DMS153 (cell line): ENCODE data around the gene ULK2.
"Not testable (repeated sequence)": the region's sequence is repeated elsewhere in the genome, so short reads cannot be mapped to it uniquely, and the experiment has no call there.

ENCODE experiments used
- DNase-seq: peaks from one replicate; lab custom pipeline; 2025; lab: John Stamatoyannopoulos, UW

The ULK2 gene

DNA sequence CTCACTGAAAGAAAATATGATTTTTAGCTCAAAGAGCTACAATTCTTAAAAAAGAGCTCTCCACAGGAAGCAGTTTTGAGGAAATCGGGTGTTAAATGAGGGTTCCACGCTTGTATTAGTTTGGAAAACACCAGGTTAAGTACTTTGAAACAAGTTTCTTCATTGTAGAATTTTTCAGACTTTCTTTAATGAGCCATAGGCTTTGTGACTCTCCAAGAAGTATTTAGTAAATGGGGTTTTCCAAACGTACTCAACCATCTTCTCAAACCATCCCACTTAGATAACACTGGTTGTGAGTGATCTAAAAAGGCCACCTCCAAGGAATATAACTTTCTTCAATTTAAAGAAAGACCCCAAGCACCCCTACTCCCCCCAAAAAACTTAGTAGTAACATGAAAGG is 2.7 kb downstream of the ULK2 start:
- no peak for DNase-seq

- not testable (repeated sequence) for DNase-seq
Observed at GRCh38 chr17:19860647-19861177, 7.0 kb downstream of the ULK2 start.

- DNase-seq, result no peak
Observed at GRCh38 chr17:19857640-19858039, 10.1 kb downstream of the ULK2 start.

GRCh38 chr17:19833914-19834313 is 33.8 kb downstream of the ULK2 start:
- DNase-seq, result no peak

GRCh38 chr17:19830061-19830460 is 37.7 kb downstream of the ULK2 start:
- no peak for DNase-seq

GRCh38 chr17:19812407-19812806 is 55.3 kb downstream of the ULK2 start:
- no peak for DNase-seq

GRCh38 chr17:19805006-19805405 is 62.7 kb downstream of the ULK2 start:
- DNase-seq, result no peak

- no peak for DNase-seq
Observed at GRCh38 chr17:19800571-19800970, 67.2 kb downstream of the ULK2 start.

- no peak for DNase-seq
Observed at GRCh38 chr17:19799796-19800195, 67.9 kb downstream of the ULK2 start.

DNA sequence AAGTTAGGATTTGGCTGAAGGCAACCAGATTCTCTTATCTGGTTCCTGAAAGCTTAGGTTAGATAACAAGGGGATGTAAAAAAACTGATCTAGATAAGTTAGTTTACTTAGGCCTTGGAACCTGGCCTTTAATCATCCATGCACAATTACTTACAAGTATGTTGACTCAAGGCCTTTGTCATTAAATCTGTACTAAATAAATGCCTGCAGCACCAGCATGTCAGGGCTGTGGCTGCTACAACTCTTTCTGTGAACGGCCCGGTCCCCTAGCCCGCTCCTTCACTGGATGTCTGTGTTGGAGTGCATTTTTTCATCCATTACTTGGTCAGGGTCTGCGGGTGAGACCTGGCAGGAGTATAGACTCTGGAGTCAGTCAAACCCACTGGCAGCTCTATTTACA is 71.3 kb downstream of the ULK2 start:
- no peak for DNase-seq

GRCh38 chr17:19791918-19792550 is 75.7 kb downstream of the ULK2 start:
- no peak for DNase-seq

DNA sequence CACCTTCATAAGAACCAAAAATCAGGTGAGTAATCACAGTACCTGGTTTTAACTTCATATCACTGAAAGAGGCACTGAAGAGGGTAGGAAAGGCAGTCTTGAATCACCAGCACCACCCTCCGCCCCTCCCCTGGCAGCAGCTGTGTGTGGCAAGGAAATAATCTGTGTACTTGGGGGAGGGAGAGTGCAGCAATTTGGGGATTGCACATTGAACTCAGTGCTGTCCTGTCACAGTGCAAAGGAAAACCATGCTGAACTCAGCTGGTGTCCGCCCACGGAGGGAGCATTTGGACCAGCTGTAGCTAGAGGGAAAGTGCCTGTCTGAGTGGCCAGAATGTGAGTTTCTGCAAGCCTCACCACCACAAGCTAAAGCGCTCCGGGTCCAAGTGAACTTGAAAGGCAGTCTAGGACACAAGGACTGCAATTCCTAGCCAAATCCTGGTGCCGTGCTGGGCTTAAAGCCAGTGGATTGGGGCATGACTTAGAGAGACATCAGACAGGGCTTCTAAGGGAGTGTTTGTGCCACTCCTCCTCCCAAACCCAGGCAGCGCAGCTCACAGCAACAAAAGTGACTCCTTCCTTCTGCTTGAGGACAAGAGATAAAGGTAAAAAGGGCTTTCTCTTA is 79.9 kb downstream of the ULK2 start:
- no peak for DNase-seq

GRCh38 chr17:19785854-19786253 is 81.9 kb downstream of the ULK2 start:
- DNase-seq, result no peak

GRCh38 chr17:19781488-19782458 is 86.0 kb downstream of the ULK2 start:
- DNase-seq, result no peak

DNA sequence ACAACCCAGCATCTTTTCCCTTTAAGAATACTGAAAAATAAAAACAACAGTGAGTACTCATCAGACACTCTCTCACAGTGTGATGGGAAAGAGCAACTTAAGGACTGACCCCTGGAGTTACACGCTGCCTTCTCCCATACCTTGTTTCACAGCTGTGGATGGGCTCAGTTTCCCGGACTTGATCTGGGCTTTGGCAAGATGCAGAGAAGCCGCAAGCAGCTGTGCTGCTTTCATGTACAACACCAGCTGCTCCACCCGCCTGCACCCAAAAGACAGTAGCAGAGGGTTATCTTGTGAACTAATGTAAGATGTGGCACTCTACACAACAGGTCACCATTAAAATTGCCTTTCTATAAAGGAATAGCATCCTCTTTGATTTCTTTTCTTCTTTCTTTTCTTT is 86.9 kb downstream of the ULK2 start:
- no peak for DNase-seq

DNA sequence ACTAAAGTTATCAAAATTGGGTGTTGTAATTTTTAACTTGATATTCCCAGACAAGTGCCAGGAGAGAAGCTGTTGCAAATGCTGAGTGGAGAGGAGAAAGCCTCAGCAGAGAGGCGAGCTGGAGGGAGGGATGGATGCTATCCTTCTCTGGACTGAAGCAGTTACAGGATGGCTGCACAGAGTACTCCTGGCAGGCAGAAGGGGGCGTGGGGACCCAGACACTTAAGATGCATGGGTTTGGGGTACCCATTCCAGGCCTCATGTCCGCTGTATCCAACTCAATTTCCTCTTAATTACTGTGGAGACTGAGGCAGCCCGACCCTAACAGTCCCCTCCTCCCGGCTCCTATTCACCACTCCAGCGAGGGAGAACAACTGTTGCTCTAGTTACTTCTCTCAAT is 94.2 kb downstream of the ULK2 start:
- no peak for DNase-seq

- no peak for DNase-seq
Observed at GRCh38 chr17:19771971-19772630, 95.6 kb downstream of the ULK2 start.

- no peak for DNase-seq
Observed at GRCh38 chr17:19770985-19771735, 96.6 kb downstream of the ULK2 start.

DNA sequence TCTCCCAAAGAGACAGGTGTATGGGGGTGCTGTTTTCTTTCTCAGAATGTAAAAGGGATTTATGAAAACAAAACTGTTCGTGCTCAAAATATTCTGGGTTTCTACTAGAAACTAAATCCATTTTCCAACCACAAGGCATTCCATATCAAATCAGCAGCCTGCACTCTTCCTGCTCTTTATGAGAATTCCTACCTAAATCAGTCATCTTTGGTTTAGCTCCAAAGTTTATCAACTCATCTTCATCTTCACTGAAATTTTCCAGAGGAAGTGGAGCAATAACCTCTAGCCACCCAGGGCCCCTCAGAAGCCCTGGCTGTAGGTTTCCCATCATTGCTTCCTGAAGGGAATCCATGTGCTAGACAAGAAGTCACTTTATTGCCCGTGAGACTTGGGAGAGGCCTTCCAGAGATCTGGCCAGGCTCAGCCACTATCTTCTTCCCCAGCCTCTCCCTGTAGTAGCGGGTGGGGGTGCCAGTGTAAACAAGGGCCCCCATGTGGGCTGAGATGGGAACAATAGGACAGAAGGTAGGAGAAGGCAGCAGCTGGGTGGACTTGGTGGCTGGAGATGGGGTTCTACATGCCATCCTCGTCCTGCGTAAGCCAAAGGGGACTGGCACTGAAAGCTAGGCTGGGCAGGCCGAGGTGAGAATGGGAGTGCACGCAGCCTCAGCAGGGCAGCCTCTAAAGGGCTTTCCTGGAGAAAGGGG is 97.6 kb downstream of the ULK2 start:
- no peak for DNase-seq

GRCh38 chr17:19768046-19768782 is 99.5 kb downstream of the ULK2 start:
- no peak for DNase-seq
